Heart right ventricle (tissue), 16 donors: Measurements from ENCODE around the gene PCARE. TPM values are rescaled to one million over a fixed set of nuclear protein-coding genes. Genes with fewer than 3 reads are reported as not detected.

ENCODE experiments used
- ATAC-seq, 8 donors: fragments of 200-7000 bp; cut with Tn5 transposase; one replicate each; pipeline ENCODE4 v1.9.1; 2020; ENCODE audit warnings: mild to moderate bottlenecking in 8 of 8, moderate library complexity in 8 of 8, moderate number of reproducible peaks in 1 of 8
- DNase-seq, 2 donors: peaks; one replicate each; pipeline ENCODE4 v3.0.0-alpha.2; 2020
- H3K27ac ChIP-seq, 10 donors: fragments of 200-600 bp; sonication (generic) in 2 of 10; one replicate each; pipeline versions ENCODE4 v1.5.0 to v1.8.0; 2020 to 2022; ENCODE audit warnings: mild to moderate bottlenecking in 3 of 10
- H3K27me3 ChIP-seq, 7 donors: fragments of 200-600 bp; one replicate each; pipeline ENCODE4 v1.8.0; 2021 to 2022; ENCODE audit warnings: mild to moderate bottlenecking in 2 of 7
- H3K36me3 ChIP-seq, 9 donors: fragments of 200-600 bp; sonication (generic) in 1 of 9; one replicate each; pipeline versions ENCODE4 v1.5.0 to v1.8.0; 2020 to 2022; ENCODE audit warnings: mild to moderate bottlenecking in 2 of 9
- H3K4me1 ChIP-seq, 9 donors: fragments of 200-600 bp; sonication (generic) in 1 of 9; one replicate each; pipeline versions ENCODE4 v1.5.0 to v1.8.0; 2020 to 2022; ENCODE audit warnings: mild to moderate bottlenecking in 4 of 9
- H3K4me3 ChIP-seq, 10 donors: fragments of 200-600 bp; sonication (generic) in 2 of 10; one replicate each; pipeline versions ENCODE4 v1.5.0 to v1.8.0; 2020 to 2022; ENCODE audit warnings: mild to moderate bottlenecking in 7 of 10, moderate library complexity in 2 of 10
- H3K9me3 ChIP-seq, 11 donors: fragments of 200-600 bp in 10 of 11; sonication (generic) in 2 of 11; one replicate each; pipeline versions ENCODE4 v1.5.0 to v1.8.0; 2013 to 2022; ENCODE audit warnings: mild to moderate bottlenecking in 2 of 11, control low read depth in 1 of 11, moderate library complexity in 1 of 11
- WGBS, 2 donors: extraction: QIAGEN DNeasy Blood & Tissue Kit; methylation state at CpG; one replicate each; pipeline ENCODE4 v1.1.7; 2013; ENCODE audit warnings: inconsistent platforms in 1 of 2; 5-methylcytosine and 5-hydroxymethylcytosine counted together
- intact Hi-C, 10 donors: fragments of 100-400 bp; cut with DNase I; formaldehyde crosslinking; loops; one replicate each; pipeline versions ENCODE4 v1.11.1 to v1.14.2; 2022
- polyA plus RNA-seq, 2 donors: library from polyadenylated mRNA; stranded (reverse); fragments of 200-250 nt; gene quantifications; one replicate each; pipeline ENCODE4 v1.2.3, GENCODE V29; 2013
- total RNA-seq, 10 donors: library from RNA; stranded (reverse); fragmentation: NEBNext Ultra II Directional in 3 of 10; extraction: Animal tissue kit (Norgen Biotek cat#: 25700) in 3 of 10; gene quantifications; one replicate each; pipeline versions ENCODE4 v1.2.1 to v1.2.4, GENCODE V29; 2021 to 2023
- TF ChIP-seq, protein P1 (sequence below), 9 donors: fragments of 200-600 bp; sonication (generic) in 2 of 9; IDR thresholded peaks; one replicate each; pipeline versions ENCODE4 v1.5.0 to v1.8.0; 2021 to 2022; ENCODE audit warnings: antibody characterized with exemption in 9 of 9, mild to moderate bottlenecking in 5 of 9, moderate library complexity in 1 of 9
- donor health status: Arrhythmogenic right ventricular cardiomyopathy.
- donor health status: ischemic (EF 13 %, LVEDD 7.1; RV severe dilation, severe dysfunction).
- donor health status: healthy with polysubstance abuse.
- donor health status: DM: no; HTN: yes; CAD: no.
- donor health status: DM: no; HTN: no; CAD: no.
- donor health status: ischemic (EF 25% LVEDD 6.9; RV normal size, moderate dysfunction).
- donor health status: ischemic (EF 25% LVEDD 5.7; RV mildly dilated, moderate dysfunction).
- donor health status: healthy.
- donor health status: DM: yes; HTN: yes; CAD: no.
- donor health status: Ischemic cardiomyopathy.
- donor health status: ischemic (EF 35%, LVEDD 5.7; RV mildly dilated, moderate dysfunction).
- donor health status: nonischemic (EF 11% LVEDD 7.7; RV severe dilation, severe dysfunction).
- donor health status: DM: yes; HTN: yes; CAD: no.
- donor health status: PGD.
- donor health status: ischemic (EF 29% LVEDD 5.4; RV normal size, mild dysfunction).
- donor health status: nonischemic (EF 23%, LVEDD 6.1; RV moderate dilation, normal function).

Gene PCARE
- total and polyA plus RNA-seq, 12 donors, result 0.04 to 3.3 (median 1.1) TPM

DNA sequence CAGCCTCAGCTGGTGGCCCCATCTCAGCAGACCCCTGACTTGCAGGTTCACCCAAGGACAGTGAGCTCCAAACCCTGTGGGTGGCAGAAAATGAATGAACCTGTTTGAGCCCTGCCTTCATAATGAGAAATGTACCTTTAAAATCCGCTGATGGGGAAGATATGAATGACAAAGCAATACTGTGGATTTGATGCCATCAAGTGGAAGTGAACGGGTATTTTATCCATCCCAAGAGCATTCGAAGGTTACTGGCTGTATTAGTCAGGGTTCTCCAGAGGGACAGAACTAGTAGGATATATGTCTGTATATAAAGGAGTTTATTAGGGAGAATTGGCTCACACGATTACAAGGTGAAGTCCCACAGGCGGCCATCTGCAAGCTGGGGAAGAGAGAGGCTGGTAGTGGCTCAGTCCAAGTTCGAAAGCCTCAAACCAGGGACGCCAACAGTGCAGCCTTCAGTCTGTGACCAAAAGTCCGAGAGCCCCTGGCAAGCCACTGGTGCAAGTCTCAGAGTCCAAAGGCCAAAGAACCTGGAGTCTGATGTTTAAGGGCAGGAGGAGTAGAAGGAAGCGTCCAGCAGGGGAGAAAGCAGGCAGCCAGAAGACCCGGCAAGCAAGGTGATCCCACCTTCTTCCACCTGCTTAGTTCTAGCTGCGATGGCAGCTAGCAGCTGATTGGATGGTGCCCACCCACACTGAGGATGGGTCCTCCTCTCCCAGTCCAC lies 61.1 kb downstream of the PCARE start:
- H3K4me1 ChIP-seq, result peaks cover 22 to 85% (median 72%) of the 10 kb centered on the region in 9 donors
- 76 to 81% methylated on average over 11 of the region's 11 CpGs for WGBS, 2 donors
- ATAC-seq (no peak), DNase-seq (no peak)
- H3K4me3 ChIP-seq, result peak overlapping the region in 5 of 10 donors; percentile 11 to 34 (median 24)
- peaks cover 0 to 3% (median 0%) of the 10 kb centered on the region in 9 donors for H3K36me3 ChIP-seq
- no peaks in the 10 kb centered on the region for H3K27me3 ChIP-seq
- H3K27ac ChIP-seq, result peak overlapping the region; percentile 72 to 95 (median 89)
- TF ChIP-seq, protein P1, sequence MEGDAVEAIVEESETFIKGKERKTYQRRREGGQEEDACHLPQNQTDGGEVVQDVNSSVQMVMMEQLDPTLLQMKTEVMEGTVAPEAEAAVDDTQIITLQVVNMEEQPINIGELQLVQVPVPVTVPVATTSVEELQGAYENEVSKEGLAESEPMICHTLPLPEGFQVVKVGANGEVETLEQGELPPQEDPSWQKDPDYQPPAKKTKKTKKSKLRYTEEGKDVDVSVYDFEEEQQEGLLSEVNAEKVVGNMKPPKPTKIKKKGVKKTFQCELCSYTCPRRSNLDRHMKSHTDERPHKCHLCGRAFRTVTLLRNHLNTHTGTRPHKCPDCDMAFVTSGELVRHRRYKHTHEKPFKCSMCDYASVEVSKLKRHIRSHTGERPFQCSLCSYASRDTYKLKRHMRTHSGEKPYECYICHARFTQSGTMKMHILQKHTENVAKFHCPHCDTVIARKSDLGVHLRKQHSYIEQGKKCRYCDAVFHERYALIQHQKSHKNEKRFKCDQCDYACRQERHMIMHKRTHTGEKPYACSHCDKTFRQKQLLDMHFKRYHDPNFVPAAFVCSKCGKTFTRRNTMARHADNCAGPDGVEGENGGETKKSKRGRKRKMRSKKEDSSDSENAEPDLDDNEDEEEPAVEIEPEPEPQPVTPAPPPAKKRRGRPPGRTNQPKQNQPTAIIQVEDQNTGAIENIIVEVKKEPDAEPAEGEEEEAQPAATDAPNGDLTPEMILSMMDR (IDR thresholded peaks at IDR 0.05), result peak in 1 of 9 donors; percentile 23
- intact Hi-C loops, result loop anchor here in 5 of 10 donors (2.0 to 10.0 kb wide), 5 partner anchors 51 to 104 kb away; partner anchors contain the start of gene CLIP4 (in 1 of the 5)
- H3K9me3 ChIP-seq, result no peaks in the 10 kb centered on the region

DNA sequence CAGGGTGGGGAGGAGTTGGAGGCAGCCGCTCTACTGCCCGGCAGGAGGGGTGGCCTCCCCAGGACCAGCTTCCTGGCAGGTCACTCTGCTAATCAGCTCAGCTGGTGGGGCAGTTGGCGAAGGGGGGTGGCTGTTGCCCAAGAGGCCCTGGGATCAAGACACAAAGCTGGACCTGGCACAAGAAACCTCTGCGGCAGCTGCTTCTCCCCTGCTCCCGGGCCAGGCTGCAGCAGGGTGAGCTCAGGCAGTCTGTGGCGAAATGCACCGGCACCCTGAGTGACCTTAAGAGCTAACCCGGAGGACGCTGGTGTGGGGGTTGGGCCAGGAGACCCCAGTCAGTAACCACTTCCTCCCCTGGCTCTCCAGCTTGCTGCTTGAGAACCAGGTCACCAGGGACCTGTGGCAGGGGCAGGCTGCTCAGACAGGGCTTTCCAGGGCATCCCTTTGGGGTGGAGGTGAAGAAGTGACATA lies 62.1 kb downstream of the PCARE start:
- 17 to 27% methylated on average over 9 of the region's 9 CpGs for WGBS, 2 donors
- Histone ChIP-seq H3K9me3 (no peaks in the 10 kb centered on the region), H3K36me3 (no peaks in the 10 kb centered on the region), H3K4me3 (peak overlapping the region in 4 of 10 donors; percentile 1 to 24 (median 4)), H3K4me1 (peaks cover 22 to 77% (median 68%) of the 10 kb centered on the region in 9 donors), H3K27ac (peak overlapping the region; percentile 72 to 95 (median 89)), H3K27me3 (no peaks in the 10 kb centered on the region)
- TF ChIP-seq, protein P1 (IDR thresholded peaks at IDR 0.05), result no peak
- intact Hi-C loops, result loop anchor here in 5 of 10 donors (1.0 to 10.0 kb wide), 6 partner anchors 31 to 105 kb away; partner anchors contain the start of genes CLIP4 (in 1 of the 5) and TOGARAM2 (in 1 of the 5)
- ATAC-seq, result peak; percentile 30 to 73 (median 59)
- peak; percentile 80 to 83 for DNase-seq

Other genes with a start within 250 kb of the PCARE start
- gene TRMT61B, start 204.2 kb downstream of the PCARE start, total RNA-seq, result 10 to 100 TPM; 13.5 to 25.0 (median 17.5) TPM
- gene TRMT61B, start 204.2 kb downstream of the PCARE start, polyA plus RNA-seq, result 10 to 100 TPM; 15.8 to 54.1 TPM
- 10 to 100 TPM; 16.3 to 42.1 (median 25.9) TPM for gene WDR43, start 179.9 kb downstream of the PCARE start, total RNA-seq
- 10 to 100 TPM in 1 of 2 donors, 1 to 10 TPM in 1; 5.9 to 11.2 TPM for gene WDR43, start 179.9 kb downstream of the PCARE start, polyA plus RNA-seq
- gene TOGARAM2, start 93.2 kb downstream of the PCARE start, total RNA-seq, result 10 to 100 TPM in 8 of 10 donors, 1 to 10 TPM in 2; 1.4 to 56.7 (median 14.6) TPM
- gene TOGARAM2, start 93.2 kb downstream of the PCARE start, polyA plus RNA-seq, result 10 to 100 TPM in 1 of 2 donors, 1 to 10 TPM in 1; 6.0 to 68.3 TPM
- 10 to 100 TPM; 31.8 to 55.2 (median 45.2) TPM for gene CLIP4, start 40.9 kb upstream of the PCARE start, total RNA-seq
- 10 to 100 TPM in 1 of 2 donors, 1 to 10 TPM in 1; 8.3 to 11.2 TPM for gene CLIP4, start 40.9 kb upstream of the PCARE start, polyA plus RNA-seq